ENCODE measurements around the gene GOPC.

GRCh38 chr6:117616391-117617209 lies 14.3 kb upstream of the GOPC start:
- no peak for TF ChIP-seq CTCF (conservative IDR thresholded peaks at IDR 0.05; ENCODE audit: low read length)
- no peak for TF ChIP-seq EZH2phosphoT487 (IDR thresholded peaks at IDR 0.05; ENCODE audit: borderline replicate concordance, low read depth, low read length)
